Aorta (tissue), 5 donors: ENCODE results near the gene TMEM131L. TPM values are rescaled to one million over a fixed set of nuclear protein-coding genes. Genes with fewer than 3 reads are reported as not detected.

ENCODE experiments used
- ATAC-seq: fragments of 200-7000 bp; cut with Tn5 transposase; one replicate; pipeline ENCODE4 v1.9.1; 2022; ENCODE audit warnings: moderate library complexity; ENCODE audit not compliant: low FRiP score
- DNase-seq, 2 donors: peaks; one replicate each; pipeline ENCODE4 v3.0.0-alpha.2; 2020
- H3K27ac ChIP-seq, 2 donors: one replicate each; pipeline ENCODE4 v1.5.1; 2013; ENCODE audit warnings: low read length in 2 of 2, mild to moderate bottlenecking in 2 of 2, moderate library complexity in 2 of 2, control low read depth in 1 of 2, inconsistent platforms in 1 of 2, low read depth in 1 of 2
- H3K27me3 ChIP-seq, 2 donors: one replicate each; pipeline ENCODE4 v1.6.1; 2013; ENCODE audit warnings: control low read depth in 1 of 2, low read length in 1 of 2, mild to moderate bottlenecking in 1 of 2, moderate library complexity in 1 of 2; ENCODE audit not compliant: insufficient read depth in 2 of 2, control insufficient read depth in 1 of 2
- H3K36me3 ChIP-seq, 2 donors: one replicate each; pipeline ENCODE4 v1.6.1; 2013; ENCODE audit warnings: control low read depth in 1 of 2, low read length in 1 of 2, mild to moderate bottlenecking in 1 of 2; ENCODE audit not compliant: insufficient read depth in 2 of 2, control insufficient read depth in 1 of 2
- H3K4me1 ChIP-seq, 2 donors: one replicate each; pipeline ENCODE4 v1.6.1; 2013; ENCODE audit warnings: low read length in 2 of 2, control low read depth in 1 of 2, mild to moderate bottlenecking in 1 of 2, moderate library complexity in 1 of 2; ENCODE audit not compliant: insufficient read depth in 2 of 2, control insufficient read depth in 1 of 2
- H3K4me3 ChIP-seq, 2 donors: one replicate each; pipeline ENCODE4 v1.5.1; 2013; ENCODE audit warnings: low read length in 2 of 2, control low read depth in 1 of 2, mild to moderate bottlenecking in 1 of 2
- H3K9me3 ChIP-seq: one replicate; pipeline ENCODE4 v1.6.1; 2013; ENCODE audit warnings: mild to moderate bottlenecking, low read length; ENCODE audit not compliant: control insufficient read depth
- WGBS, 2 donors: extraction: QIAGEN DNeasy Blood & Tissue Kit; methylation state at CpG; one replicate each; pipeline ENCODE4 v1.1.7; 2013; 5-methylcytosine and 5-hydroxymethylcytosine counted together
- intact Hi-C, 2 donors: fragments of 100-400 bp; cut with DNase I; formaldehyde crosslinking; loops; one replicate each; pipeline versions ENCODE4 v1.14.2 to v1.15.0; 2022
- polyA plus RNA-seq, 2 donors: library from polyadenylated mRNA; stranded (reverse); fragments of 200-250 nt; gene quantifications; one replicate each; pipeline ENCODE4 v1.2.3, GENCODE V29; 2013
- total RNA-seq, 2 donors: library from RNA; stranded (reverse); fragmentation: NEBNext Ultra II Directional; extraction: Animal tissue kit (Norgen Biotek cat#: 25700); gene quantifications; one replicate each; pipeline ENCODE4 v1.2.1, GENCODE V29; 2021
- donor health status: healthy with polysubstance abuse.
- donor health status: Bipolar disorder and iron deficiency.
- donor health status: DM: no; HTN: no; CAD: no.
- donor health status: DM: no; HTN: no; CAD: no.
- donor health status: DM: yes; HTN: yes; CAD: no.

TMEM131L gene
- total and polyA plus RNA-seq, 4 donors, result 2.0 to 22.5 (median 17.5) TPM

DNA sequence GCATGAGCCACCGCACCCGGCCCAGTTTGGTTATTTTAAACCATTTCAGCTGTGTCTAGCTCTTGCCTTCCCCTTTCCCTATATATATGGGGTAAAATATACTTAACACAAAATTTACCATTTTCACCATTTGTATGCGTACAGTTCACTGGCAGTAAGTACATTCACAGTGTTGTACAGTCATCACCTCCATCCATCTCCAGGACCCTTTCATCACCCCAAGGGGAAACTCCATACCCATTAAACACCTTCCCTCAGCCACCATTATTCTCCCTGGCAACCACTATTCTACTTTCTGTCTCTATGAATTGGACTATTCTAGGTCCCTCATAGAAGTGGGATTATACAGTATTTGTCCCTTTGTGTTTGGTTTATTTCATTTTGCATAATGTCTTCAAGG lies 106.4 kb downstream of the TMEM131L start:
- no peaks in the 10 kb centered on the region for H3K9me3 ChIP-seq
- DNase-seq (no peak), ATAC-seq (no peak)
- H3K4me3 ChIP-seq, result no peak overlapping the region
- H3K27me3 ChIP-seq, result no peaks in the 10 kb centered on the region
- WGBS, 2 donors, result 94 to 99% methylated on average over 3 of the region's 3 CpGs
- H3K4me1 ChIP-seq, result peaks cover 5 to 7% of the 10 kb centered on the region in 2 donors
- intact Hi-C loops, result loop anchor here (2.0 to 10.0 kb wide), 6 partner anchors 60 to 430 kb away; partner anchors contain the start of gene TMEM131L (in 2 of the 2)
- no peak overlapping the region for H3K27ac ChIP-seq
- H3K36me3 ChIP-seq, result no peaks in the 10 kb centered on the region

DNA sequence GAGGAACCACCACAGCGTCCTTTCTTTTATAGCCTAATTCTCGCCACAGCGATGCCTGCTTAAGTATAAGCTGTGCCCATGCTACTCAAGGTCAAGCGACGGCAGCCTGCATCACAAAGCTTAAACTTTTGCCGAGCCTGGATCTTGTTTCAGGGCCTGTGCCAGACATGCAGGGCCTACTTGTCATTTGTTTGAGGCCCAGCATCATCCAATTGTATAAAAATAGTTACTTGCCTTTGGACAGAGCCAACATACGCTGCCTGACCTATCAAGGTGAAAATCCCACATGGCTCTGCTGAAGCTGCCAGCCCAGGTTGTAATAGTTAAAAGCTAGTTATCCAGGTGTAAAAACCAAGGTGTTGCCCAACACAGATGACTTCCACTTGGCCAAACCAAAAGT lies 107.1 kb downstream of the TMEM131L start:
- H3K9me3 ChIP-seq, result no peaks in the 10 kb centered on the region
- H3K27me3 ChIP-seq, result no peaks in the 10 kb centered on the region
- ATAC-seq (no peak), DNase-seq (no peak)
- no peaks in the 10 kb centered on the region for H3K36me3 ChIP-seq
- H3K27ac ChIP-seq, result no peak overlapping the region
- no peak overlapping the region for H3K4me3 ChIP-seq
- peaks cover 5 to 6% of the 10 kb centered on the region in 2 donors for H3K4me1 ChIP-seq
- 56 to 63% methylated on average over 7 of the region's 7 CpGs for WGBS, 2 donors
- intact Hi-C loops, result loop anchor here (2.0 to 10.0 kb wide), 6 partner anchors 61 to 431 kb away; partner anchors contain the start of gene TMEM131L (in 2 of the 2)

GRCh38 chr4:153573881-153574802 lies 108.0 kb downstream of the TMEM131L start:
- 54 to 59% methylated on average over 4 of the region's 4 CpGs for WGBS, 2 donors
- Histone ChIP-seq H3K9me3 (no peaks in the 10 kb centered on the region), H3K4me3 (no peak overlapping the region), H3K27ac (no peak overlapping the region), H3K4me1 (peaks cover under 1 to 6% of the 10 kb centered on the region in 2 donors), H3K27me3 (no peaks in the 10 kb centered on the region), H3K36me3 (no peaks in the 10 kb centered on the region)
- ATAC-seq (peak; percentile 85), DNase-seq (peak; percentile 76 to 81)
- intact Hi-C loops, result loop anchor here (1.0 to 10.0 kb wide), 8 partner anchors 62 to 432 kb away; partner anchors contain the start of genes TMEM131L (in 2 of the 2) and MND1 (in 1 of the 2)

DNA sequence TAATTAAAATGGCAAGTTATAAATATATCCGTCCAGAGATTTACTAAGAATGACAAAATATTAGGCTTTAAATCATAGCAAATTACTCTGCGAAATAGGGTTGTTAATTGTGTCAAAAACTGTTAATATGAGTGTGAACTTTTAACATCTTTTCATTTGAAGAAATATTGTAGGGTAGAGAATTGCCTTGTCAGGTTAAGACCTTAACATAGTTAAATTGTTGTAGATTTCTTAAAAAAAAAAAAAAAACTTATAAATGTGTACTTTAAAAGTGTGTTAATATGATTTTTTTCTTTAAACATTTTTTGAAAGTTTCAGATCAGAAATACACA lies 110.2 kb downstream of the TMEM131L start:
- Histone ChIP-seq H3K36me3 (no peaks in the 10 kb centered on the region), H3K9me3 (no peaks in the 10 kb centered on the region), H3K4me1 (peaks cover 0 to 3% of the 10 kb centered on the region in 2 donors), H3K27me3 (no peaks in the 10 kb centered on the region), H3K4me3 (no peak overlapping the region), H3K27ac (no peak overlapping the region)
- 41 to 52% methylated on average over 2 of the region's 2 CpGs for WGBS, 2 donors
- ATAC-seq (no peak), DNase-seq (no peak)
- intact Hi-C loops, result loop anchor here in 1 of 2 donors (1.0 to 10.0 kb wide), 2 partner anchors 232 to 432 kb away; partner anchors contain the start of gene MND1

- Histone ChIP-seq H3K36me3 (no peaks in the 10 kb centered on the region), H3K27ac (no peak overlapping the region), H3K4me1 (peaks cover 0 to 3% of the 10 kb centered on the region in 2 donors), H3K9me3 (no peaks in the 10 kb centered on the region), H3K4me3 (no peak overlapping the region), H3K27me3 (no peaks in the 10 kb centered on the region)
- DNase-seq (no peak), ATAC-seq (no peak)
- intact Hi-C loops, result loop anchor here in 1 of 2 donors (10.0 kb wide), 1 partner anchor 432 kb away; no protein-coding TSS in a partner anchor
- 82 to 83% methylated on average over 5 of the region's 5 CpGs for WGBS, 2 donors
Observed at GRCh38 chr4:153577053-153577452, 110.9 kb downstream of the TMEM131L start.

DNA sequence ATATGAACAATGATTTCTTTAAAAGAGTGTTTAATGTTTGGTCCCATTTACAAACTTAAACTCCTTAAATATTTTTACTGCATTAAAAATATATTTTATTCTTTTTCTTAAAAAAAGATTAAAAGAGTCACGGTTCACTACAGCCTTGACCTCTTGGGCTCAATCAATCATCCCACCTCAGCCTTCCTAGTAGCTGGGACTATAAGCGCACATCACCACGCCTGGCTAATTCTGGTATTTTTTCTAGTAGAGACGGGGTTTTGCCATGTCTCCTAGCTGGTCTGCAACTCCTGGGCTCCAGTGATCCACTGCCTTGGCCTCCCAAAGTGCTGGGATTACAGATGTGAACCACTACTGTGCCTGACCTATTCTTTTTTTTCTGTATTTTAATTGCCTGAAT lies 113.2 kb downstream of the TMEM131L start:
- Histone ChIP-seq H3K4me3 (no peak overlapping the region), H3K4me1 (peaks cover 0 to 2% of the 10 kb centered on the region in 2 donors), H3K9me3 (no peaks in the 10 kb centered on the region), H3K27me3 (no peaks in the 10 kb centered on the region), H3K27ac (no peak overlapping the region), H3K36me3 (no peaks in the 10 kb centered on the region)
- 88% methylated on average over 4 of the region's 4 CpGs for WGBS, 2 donors
- DNase-seq, result no peak
- ATAC-seq, result no peak
- intact Hi-C loops, result loop anchor here in 1 of 2 donors (10.0 kb wide), 1 partner anchor 435 kb away; no protein-coding TSS in a partner anchor

DNA sequence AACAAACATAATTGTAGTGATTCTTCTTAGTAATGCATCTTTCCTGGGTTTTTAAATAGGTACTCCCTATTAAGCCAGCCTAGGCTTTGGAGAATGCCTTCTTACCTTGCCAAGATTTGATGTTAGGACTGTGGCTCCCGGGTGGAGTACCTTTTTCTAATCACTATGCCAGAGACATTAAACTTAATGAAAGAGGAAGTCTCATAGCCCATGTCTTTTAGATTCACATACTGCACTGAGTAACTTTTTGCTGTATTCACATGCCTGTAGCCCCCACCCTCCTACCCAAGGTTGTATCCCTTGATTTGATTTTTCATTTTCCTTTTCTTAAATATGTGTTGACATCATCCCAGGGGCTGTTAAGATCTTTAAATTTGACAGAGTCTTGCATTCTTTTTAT lies 113.7 kb downstream of the TMEM131L start:
- DNase-seq, result no peak
- Histone ChIP-seq H3K9me3 (no peaks in the 10 kb centered on the region), H3K36me3 (no peaks in the 10 kb centered on the region), H3K4me1 (peaks cover 0 to 2% of the 10 kb centered on the region in 2 donors), H3K27ac (no peak overlapping the region), H3K27me3 (no peaks in the 10 kb centered on the region), H3K4me3 (no peak overlapping the region)
- no peak for ATAC-seq
- intact Hi-C loops, result loop anchor here in 1 of 2 donors (10.0 kb wide), 1 partner anchor 435 kb away; no protein-coding TSS in a partner anchor
- 53 to 64% methylated on average over 1 of the region's 1 CpG for WGBS, 2 donors

DNA sequence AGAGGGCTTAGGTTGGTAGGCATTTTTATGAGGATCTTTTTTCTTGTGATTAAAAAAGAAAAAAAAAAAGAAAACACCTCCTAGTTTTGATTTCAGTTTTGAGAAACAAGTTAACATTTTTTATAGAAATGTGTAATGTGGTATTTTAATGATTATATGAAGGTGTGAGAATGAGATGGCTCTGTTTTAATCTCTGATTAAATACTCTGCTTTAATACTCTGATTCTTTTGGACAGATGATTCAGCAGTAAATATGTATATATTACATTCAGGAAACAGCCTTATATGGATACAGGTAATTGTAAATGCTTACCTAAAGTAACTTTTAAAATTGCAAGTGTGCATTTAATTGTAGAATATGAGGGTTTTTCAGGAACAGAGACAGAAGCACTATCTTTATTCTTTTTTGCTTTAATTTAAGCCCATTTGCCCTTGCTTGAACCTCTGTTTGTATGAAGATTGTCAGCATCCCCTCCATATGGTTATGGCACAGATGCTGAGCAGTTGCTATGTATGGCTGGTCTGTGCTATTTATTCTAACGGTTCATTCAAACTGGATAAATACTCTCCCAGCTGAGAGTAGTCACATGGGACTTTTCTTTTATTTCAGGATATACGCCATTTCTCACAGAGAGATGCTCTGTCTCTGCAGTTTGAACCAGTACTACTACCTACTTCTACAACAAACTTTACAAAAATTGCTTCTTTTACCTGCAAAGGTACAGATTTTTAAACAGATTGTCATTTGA lies 117.0 kb downstream of the TMEM131L start:
- intact Hi-C loops, result no loop called here
- Histone ChIP-seq H3K4me1 (no peaks in the 10 kb centered on the region), H3K9me3 (no peaks in the 10 kb centered on the region), H3K4me3 (no peak overlapping the region), H3K27me3 (no peaks in the 10 kb centered on the region), H3K36me3 (peaks cover 0 to 3% of the 10 kb centered on the region in 2 donors), H3K27ac (no peak overlapping the region)
- WGBS, 2 donors, result 56 to 63% methylated on average over 2 of the region's 2 CpGs
- ATAC-seq (no peak), DNase-seq (no peak)
